Transverse colon (tissue), 4 donors: ENCODE measurements around the gene ADAM12. TPM values are rescaled to one million over a fixed set of nuclear protein-coding genes. Genes with fewer than 3 reads are reported as not detected.

Experiments used
- DNase-seq: peaks from one replicate; pipeline ENCODE4 v3.0.0-alpha.2; 2019
- H3K27ac ChIP-seq, 4 donors: fragments of 200-600 bp; sonication (generic); 2 replicates each; pipeline ENCODE4 v1.5.1; 2016 to 2018; ENCODE audit warnings: inconsistent platforms in 4 of 4
- H3K27me3 ChIP-seq: fragments of 200-600 bp; sonication (generic); 2 replicates; pipeline ENCODE4 v1.5.1; 2017; ENCODE audit warnings: inconsistent platforms
- H3K36me3 ChIP-seq, 4 donors: fragments of 200-600 bp; sonication (generic); 2 replicates each; pipeline ENCODE4 v1.5.1; 2017 to 2019; ENCODE audit warnings: inconsistent platforms in 4 of 4
- H3K4me1 ChIP-seq, 4 donors: fragments of 200-600 bp; sonication (generic); 2 replicates each; pipeline ENCODE4 v1.5.1; 2017 to 2020; ENCODE audit warnings: inconsistent platforms in 4 of 4
- H3K4me3 ChIP-seq, 4 donors: fragments of 200-600 bp; sonication (generic); 1 replicate in 1 of 4; 2 replicates in 3 of 4; pipeline versions ENCODE4 v1.5.1 to v1.6.1; 2017 to 2019; ENCODE audit warnings: inconsistent platforms in 4 of 4
- H3K9me3 ChIP-seq, 2 donors: fragments of 200-600 bp; sonication (generic); 2 replicates each; pipeline ENCODE4 v1.5.1; 2017 to 2019; ENCODE audit warnings: inconsistent platforms in 2 of 2
- CTCF ChIP-seq, 5 experiments: fragments of 200-600 bp in 3 of 5; fragments of 450-650 bp in 2 of 5; sonication (generic) in 3 of 5; IDR thresholded peaks; 1 replicate in 2 of 5; 2 replicates in 3 of 5; pipeline ENCODE4 v1.5.1; 2016 to 2017; ENCODE audit warnings: antibody characterized with exemption in 5 of 5, inconsistent platforms in 3 of 5, mild to moderate bottlenecking in 2 of 5, moderate library complexity in 1 of 5
- EP300 ChIP-seq: sonication (generic); formaldehyde crosslinking; IDR thresholded peaks from one replicate; pipeline ENCODE4 v1.6.1; 2017; ENCODE audit warnings: antibody characterized with exemption, low read depth
- POLR2A ChIP-seq: fragments of 450-650 bp; IDR thresholded peaks from one replicate; pipeline ENCODE4 v1.6.1; 2016; ENCODE audit warnings: antibody characterized with exemption, mild to moderate bottlenecking, moderate library complexity
- POLR2AphosphoS5 ChIP-seq, 3 donors: sonication (generic); formaldehyde crosslinking; IDR thresholded peaks; one replicate each; pipeline ENCODE4 v1.6.1; 2016; ENCODE audit warnings: antibody characterized with exemption in 3 of 3
- WGBS, 2 donors: methylation state at CpG; one replicate each; pipeline ENCODE4 v1.1.5; 2018; ENCODE audit warnings: low coverage in 1 of 2; 5-methylcytosine and 5-hydroxymethylcytosine counted together
- in situ Hi-C, 4 donors: fragments of 200-750 bp; cut with MboI; loops; one replicate each; pipeline versions ENCODE4 v1.15.0 to v1.15.1; 2017; ENCODE audit warnings: low sequenced_read_pairs in 3 of 4, low pct_ligation_motif_present in 1 of 4, low pct_unique_long_range_greater_than_20kb in 1 of 4
- intact Hi-C: fragments of 100-400 bp; cut with DNase I; formaldehyde crosslinking; loops from one replicate; pipeline ENCODE4 v1.15.1; 2023; ENCODE audit warnings: low total_unique reads
- total RNA-seq, 4 donors: library from RNA; depleted of rRNA; stranded (reverse); fragments of >200 nt; gene quantifications; one replicate each; pipeline ENCODE4 v1.1.0, GENCODE V29; 2016

ADAM12 gene
- total RNA-seq, 4 donors from 2014 or later = 0.14 to 2.2 (median 1.1) TPM; not detected in 1

- H3K4me1 ChIP-seq = no peaks in the 10 kb centered on the region
- H3K36me3 ChIP-seq = no peaks in the 10 kb centered on the region
- no peak for DNase-seq
- no peak overlapping the region for H3K27ac ChIP-seq
- WGBS, 2 donors = 37 to 76% methylated on average over 3 to 13 of the region's 13 CpGs
- H3K4me3 ChIP-seq = no peak overlapping the region
- intact Hi-C loops (no loop called here), in situ Hi-C loops (no loop called here)
- H3K27me3 ChIP-seq = no peaks in the 10 kb centered on the region
- TF ChIP-seq CTCF (IDR thresholded peaks at IDR 0.05) (no peak), POLR2A (no peak), POLR2AphosphoS5 (IDR thresholded peaks at IDR 0.05) (no peak), EP300 (no peak)
- H3K9me3 ChIP-seq = no peaks in the 10 kb centered on the region
These were observed 169.3 kb downstream of the ADAM12 start for GRCh38 chr10:126218778-126219649.

DNA sequence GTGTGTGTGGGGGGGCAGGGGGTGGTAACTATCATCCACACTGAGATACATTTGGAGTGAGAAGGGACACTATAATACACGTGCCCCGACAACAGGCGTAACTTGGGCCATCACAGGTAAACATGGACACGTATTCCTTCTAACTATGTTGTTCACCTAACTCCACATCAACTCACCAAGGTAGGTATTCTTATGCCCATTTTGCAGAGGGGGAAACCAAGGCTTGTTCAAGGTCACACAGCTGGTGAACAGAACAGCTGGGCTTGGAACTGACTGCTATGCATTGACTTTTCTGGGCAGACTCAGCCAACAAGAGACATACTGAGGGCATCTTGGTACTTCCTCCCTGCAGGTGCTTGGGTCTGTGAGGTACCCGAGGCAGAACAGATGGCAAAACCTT is 170.1 kb downstream of the ADAM12 start:
- intact Hi-C loops (no loop called here), in situ Hi-C loops (no loop called here)
- 84% methylated on average over 5 of the region's 5 CpGs; no CpG with 5 or more reads in 1 of the 2 donors for WGBS, 2 donors
- Histone ChIP-seq H3K4me3 (no peak overlapping the region), H3K4me1 (no peaks in the 10 kb centered on the region), H3K36me3 (no peaks in the 10 kb centered on the region), H3K9me3 (no peaks in the 10 kb centered on the region), H3K27ac (no peak overlapping the region), H3K27me3 (no peaks in the 10 kb centered on the region)
- no peak for DNase-seq
- no peak for TF ChIP-seq POLR2AphosphoS5 (IDR thresholded peaks at IDR 0.05)
- no peak for TF ChIP-seq POLR2A

GRCh38 chr10:126216632-126216961 is 171.7 kb downstream of the ADAM12 start:
- Histone ChIP-seq H3K4me3 (no peak overlapping the region), H3K27ac (no peak overlapping the region), H3K4me1 (no peaks in the 10 kb centered on the region), H3K27me3 (no peaks in the 10 kb centered on the region), H3K36me3 (no peaks in the 10 kb centered on the region), H3K9me3 (no peaks in the 10 kb centered on the region)
- no peak for DNase-seq
- WGBS, 2 donors = 55 to 71% methylated on average over 2 to 4 of the region's 4 CpGs
- intact Hi-C loops = no loop called here
- in situ Hi-C loops = no loop called here
- TF ChIP-seq CTCF (IDR thresholded peaks at IDR 0.05) (no peak), EP300 (no peak), POLR2AphosphoS5 (IDR thresholded peaks at IDR 0.05) (no peak), POLR2A (no peak)

DNA sequence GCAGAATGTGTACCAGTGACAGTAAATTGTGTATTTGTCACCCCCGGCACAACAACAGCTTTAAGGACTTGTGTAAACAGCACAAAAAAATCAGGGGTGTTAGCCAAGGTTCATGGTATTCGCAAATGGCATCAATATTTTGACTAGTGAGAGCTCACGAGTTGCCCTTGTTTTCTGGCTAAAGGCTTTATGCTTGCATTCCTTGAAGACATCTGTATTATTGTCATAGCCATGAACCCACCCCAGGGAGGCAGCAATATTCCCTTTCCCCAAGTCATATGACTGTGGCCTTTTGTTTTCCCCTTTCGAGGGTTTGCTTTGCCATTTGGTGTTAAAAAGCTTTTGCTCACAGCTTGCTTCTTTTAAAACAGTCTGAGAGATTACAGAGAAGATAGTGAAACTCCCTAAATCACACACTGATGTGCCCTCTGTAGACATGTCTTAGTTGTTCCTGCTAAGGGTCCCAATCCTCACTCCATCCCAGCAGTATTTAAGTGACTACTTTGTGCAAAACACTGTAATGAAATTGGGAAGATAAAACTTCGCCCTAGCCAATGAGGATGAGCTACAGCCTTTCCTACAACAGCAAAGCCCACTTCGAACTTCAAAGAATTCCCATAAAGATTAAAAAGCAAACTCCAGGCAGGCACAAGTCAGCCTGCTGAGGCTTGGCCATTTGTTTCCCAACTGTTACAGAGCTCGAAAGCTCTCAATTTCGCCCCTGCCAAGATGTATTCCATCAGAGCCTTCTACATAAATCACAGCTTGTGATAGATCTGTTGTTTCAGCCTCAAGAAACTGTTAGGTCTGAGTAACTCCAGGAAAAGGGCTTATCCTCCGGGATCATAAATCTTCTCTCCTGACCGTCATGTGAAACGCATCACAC is 172.3 kb downstream of the ADAM12 start:
- 47 to 59% methylated on average over 7 to 11 of the region's 11 CpGs for WGBS, 2 donors
- in situ Hi-C loops (no loop called here), intact Hi-C loops (no loop called here)
- H3K36me3 ChIP-seq = no peaks in the 10 kb centered on the region
- H3K4me1 ChIP-seq = no peaks in the 10 kb centered on the region
- TF ChIP-seq CTCF (IDR thresholded peaks at IDR 0.05) (no peak), POLR2AphosphoS5 (IDR thresholded peaks at IDR 0.05) (no peak), POLR2A (no peak), EP300 (no peak)
- DNase-seq = no peak
- H3K27ac ChIP-seq = no peak overlapping the region
- peaks cover 3% of the 10 kb centered on the region for H3K27me3 ChIP-seq
- H3K4me3 ChIP-seq = no peak overlapping the region
- H3K9me3 ChIP-seq = no peaks in the 10 kb centered on the region
